Mucosa of descending colon (tissue), 3 donors: Measurements from ENCODE around the gene NOVA2. TPM values are rescaled to one million over a fixed set of nuclear protein-coding genes. Genes with fewer than 3 reads are reported as not detected.
A peak's percentile ranks its signal among the peaks of the same experiment; 100 is the strongest.

Experiments
- ATAC-seq: fragments of 200-7000 bp; cut with Tn5 transposase; one replicate; pipeline ENCODE4 v1.9.1; 2020; ENCODE audit warnings: mild to moderate bottlenecking, moderate library complexity
- DNase-seq, 3 donors: peaks; one replicate each; pipeline ENCODE4 v3.0.0-alpha.2; 2020
- H3K36me3 ChIP-seq: fragments of 200-600 bp; one replicate; pipeline ENCODE4 v1.8.0; 2021; ENCODE audit warnings: low read depth, mild to moderate bottlenecking
- H3K4me1 ChIP-seq: fragments of 200-600 bp; one replicate; pipeline ENCODE4 v1.8.0; 2021; ENCODE audit warnings: low read depth, mild to moderate bottlenecking
- H3K4me3 ChIP-seq: fragments of 200-600 bp; one replicate; pipeline ENCODE4 v1.8.0; 2021; ENCODE audit warnings: mild to moderate bottlenecking
- H3K9me3 ChIP-seq: fragments of 200-600 bp; one replicate; pipeline ENCODE4 v1.8.0; 2021; ENCODE audit warnings: mild to moderate bottlenecking
- intact Hi-C, 2 donors: fragments of 100-400 bp; cut with DNase I in 1 of 2; cut with micrococcal nuclease in 1 of 2; formaldehyde crosslinking; loops; one replicate each; pipeline versions ENCODE4 v1.11.0 to v1.11.1; 2022; cut with DNase I, micrococcal nuclease
- total RNA-seq, 3 donors: library from RNA; stranded (reverse); fragmentation: NEBNext Ultra II Directional in 2 of 3; extraction: Animal tissue kit (Norgen Biotek cat#: 25700) in 2 of 3; gene quantifications; one replicate each; pipeline versions ENCODE4 v1.2.1 to v1.2.4, GENCODE V29; 2021 to 2023
- TF ChIP-seq, protein P1 (sequence below): fragments of 200-600 bp; IDR thresholded peaks from one replicate; pipeline ENCODE4 v1.8.0; 2022; ENCODE audit warnings: antibody characterized with exemption, mild to moderate bottlenecking
- donor health status: DM: no; HTN: no; CAD: no; lungs with moderate emphysema.
- donor health status: DM: no; HTN: no; CAD: no.
- donor health status: DM: no; HTN: yes; CAD: no.

The NOVA2 gene
- total RNA-seq, 3 donors from 2014 or later: 0.55 to 3.0 (median 1.3) TPM

DNA sequence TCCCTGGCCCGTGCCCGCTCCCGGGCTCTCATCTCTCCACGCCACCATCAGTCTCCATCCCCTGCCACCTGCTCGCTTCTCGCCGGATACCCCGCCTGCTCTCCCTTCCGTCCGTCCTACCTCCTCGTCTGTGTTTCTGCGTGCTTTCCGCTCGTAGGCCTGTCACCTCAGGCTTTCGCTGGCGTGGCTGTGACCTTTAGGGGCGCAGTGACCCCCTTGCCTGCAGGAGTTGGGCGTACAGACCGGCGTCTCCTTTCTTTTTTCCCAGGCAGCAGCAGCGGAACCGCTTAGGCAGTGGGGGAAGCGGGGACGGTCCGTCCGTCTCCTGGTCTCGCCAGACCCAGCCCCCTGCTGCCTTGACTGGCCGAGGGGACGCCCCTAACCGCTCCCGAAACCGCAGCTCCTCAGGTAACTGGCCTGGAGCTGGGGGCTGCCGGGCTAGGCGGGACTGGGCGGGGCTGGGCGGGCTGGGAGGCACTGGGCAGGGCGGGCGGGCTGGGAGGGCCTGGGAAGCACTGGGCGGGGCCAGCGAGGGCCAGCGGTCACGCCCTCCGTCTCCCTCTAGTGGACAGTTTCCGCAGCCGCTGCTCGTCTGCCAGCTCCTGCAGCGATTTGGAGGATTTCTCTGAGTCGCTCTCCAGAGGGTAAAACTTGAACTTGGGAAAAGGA lies 42.9 kb upstream of the NOVA2 start:
- intact Hi-C loops: no loop called here
- ATAC-seq (peak; percentile 85), DNase-seq (peak; percentile 84 to 90 (median 88))
- TF ChIP-seq, protein P1, sequence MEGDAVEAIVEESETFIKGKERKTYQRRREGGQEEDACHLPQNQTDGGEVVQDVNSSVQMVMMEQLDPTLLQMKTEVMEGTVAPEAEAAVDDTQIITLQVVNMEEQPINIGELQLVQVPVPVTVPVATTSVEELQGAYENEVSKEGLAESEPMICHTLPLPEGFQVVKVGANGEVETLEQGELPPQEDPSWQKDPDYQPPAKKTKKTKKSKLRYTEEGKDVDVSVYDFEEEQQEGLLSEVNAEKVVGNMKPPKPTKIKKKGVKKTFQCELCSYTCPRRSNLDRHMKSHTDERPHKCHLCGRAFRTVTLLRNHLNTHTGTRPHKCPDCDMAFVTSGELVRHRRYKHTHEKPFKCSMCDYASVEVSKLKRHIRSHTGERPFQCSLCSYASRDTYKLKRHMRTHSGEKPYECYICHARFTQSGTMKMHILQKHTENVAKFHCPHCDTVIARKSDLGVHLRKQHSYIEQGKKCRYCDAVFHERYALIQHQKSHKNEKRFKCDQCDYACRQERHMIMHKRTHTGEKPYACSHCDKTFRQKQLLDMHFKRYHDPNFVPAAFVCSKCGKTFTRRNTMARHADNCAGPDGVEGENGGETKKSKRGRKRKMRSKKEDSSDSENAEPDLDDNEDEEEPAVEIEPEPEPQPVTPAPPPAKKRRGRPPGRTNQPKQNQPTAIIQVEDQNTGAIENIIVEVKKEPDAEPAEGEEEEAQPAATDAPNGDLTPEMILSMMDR: peak; percentile 95
- H3K36me3 ChIP-seq: no peaks in the 10 kb centered on the region
- no peaks in the 10 kb centered on the region for H3K9me3 ChIP-seq
- no peak overlapping the region for H3K4me3 ChIP-seq
- peaks cover 14% of the 10 kb centered on the region for H3K4me1 ChIP-seq

DNA sequence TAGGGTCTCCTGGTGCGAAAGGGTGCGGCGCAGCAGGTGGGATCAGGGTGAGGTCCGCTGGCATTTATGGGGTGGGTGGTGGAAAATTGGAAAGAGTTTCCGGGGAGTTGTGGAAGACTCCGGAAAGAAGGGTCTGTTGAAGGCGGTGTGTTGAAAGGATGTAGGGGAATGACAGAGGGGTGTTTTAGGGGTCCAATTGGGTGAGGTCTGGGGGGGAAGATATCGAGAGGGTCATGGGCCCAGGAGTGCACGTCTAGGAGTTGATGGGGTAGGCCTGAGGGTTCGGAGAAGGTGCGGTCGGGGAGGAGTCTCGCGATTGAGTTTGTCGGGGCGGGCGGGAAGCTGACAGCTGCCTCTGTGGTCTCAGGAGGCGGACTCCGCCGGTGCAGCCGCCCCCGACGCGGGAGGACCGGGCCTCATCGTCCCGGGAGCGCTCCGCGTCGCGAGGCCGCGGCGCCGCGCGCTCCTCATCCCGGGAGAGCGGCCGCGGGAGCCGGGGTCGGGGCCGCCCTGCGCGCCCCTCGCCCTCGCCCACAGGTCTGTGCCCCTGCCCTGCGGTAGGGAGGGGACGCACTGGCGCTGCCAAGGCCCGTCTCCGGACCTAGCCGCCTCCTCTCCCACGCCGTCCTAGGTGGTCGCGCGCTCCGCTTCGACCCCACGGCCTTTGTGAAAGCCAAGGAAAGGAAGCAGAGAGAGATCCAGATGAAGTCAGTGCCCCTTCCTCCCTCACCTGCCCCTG lies 42.2 kb upstream of the NOVA2 start:
- peak; percentile 21 for ATAC-seq
- Histone ChIP-seq H3K36me3 (no peaks in the 10 kb centered on the region), H3K4me1 (peaks cover 14% of the 10 kb centered on the region), H3K9me3 (no peaks in the 10 kb centered on the region), H3K4me3 (no peak overlapping the region)
- TF ChIP-seq, protein P1: no peak
- DNase-seq: peak in 2 of 3 donors; percentile 51 to 65
- intact Hi-C loops: no loop called here

DNA sequence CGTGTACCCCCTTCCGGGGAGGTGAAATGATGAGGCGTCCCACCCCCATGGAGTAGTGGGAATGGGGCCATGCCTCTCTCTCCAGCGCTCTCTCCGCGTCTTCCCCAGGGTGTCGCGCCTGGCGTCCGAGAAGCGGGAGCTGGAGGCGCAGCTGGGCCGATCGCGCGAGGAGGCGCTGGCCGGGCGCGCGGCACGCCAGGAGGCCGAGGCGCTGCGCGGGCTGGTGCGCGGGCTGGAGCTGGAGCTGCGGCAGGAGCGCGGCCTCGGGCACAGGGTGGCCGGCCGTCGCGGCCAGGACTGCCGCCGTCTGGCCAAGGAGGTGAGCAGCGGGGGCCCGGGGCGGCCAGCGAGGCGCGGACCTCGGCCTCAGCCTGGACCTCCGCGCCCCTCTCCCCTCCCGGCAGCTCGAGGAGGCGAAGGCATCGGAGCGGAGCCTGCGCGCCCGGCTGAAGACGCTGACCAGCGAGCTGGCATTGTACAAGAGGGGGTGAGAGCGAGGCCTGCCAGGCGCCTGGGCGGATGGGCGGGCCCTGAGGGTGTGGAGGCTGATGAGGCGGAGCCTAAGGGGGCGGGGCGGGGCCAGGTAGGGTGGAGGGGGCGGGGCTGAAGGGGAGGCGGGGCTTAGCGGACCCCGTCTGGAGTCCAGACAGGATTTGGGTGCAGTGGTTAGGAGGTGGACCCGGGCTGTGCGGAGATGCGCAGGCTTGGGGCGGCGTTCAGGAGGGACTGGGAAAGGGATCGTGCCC lies 41.4 kb upstream of the NOVA2 start:
- H3K4me1 ChIP-seq: peaks cover 14% of the 10 kb centered on the region
- TF ChIP-seq, protein P1: no peak
- H3K9me3 ChIP-seq: no peaks in the 10 kb centered on the region
- ATAC-seq: peak; percentile 92
- intact Hi-C loops: no loop called here
- DNase-seq: peak; percentile 88 to 89 (median 88)
- H3K4me3 ChIP-seq: no peak overlapping the region
- no peaks in the 10 kb centered on the region for H3K36me3 ChIP-seq

DNA sequence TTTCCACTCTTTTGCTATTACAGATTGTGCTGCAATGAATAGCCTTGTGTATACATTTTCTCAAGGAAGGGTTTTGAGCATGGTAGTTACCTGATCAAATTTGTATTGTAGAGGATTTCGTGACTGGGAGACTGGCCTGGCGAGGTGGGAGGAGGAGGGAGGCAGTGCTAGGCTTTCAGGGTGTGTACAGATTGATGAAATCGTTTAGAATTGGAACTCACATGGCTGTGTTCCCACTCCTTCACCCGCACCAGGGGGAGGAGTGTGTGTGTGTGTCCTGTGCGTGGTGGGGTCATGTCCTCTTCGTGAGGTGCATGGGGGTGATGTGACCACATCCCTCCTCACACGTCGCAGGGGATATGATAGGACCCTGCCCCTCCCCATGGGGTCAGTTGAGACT lies 40.9 kb upstream of the NOVA2 start:
- intact Hi-C loops: no loop called here
- H3K36me3 ChIP-seq: no peaks in the 10 kb centered on the region
- DNase-seq (no peak), ATAC-seq (no peak)
- peaks cover 14% of the 10 kb centered on the region for H3K4me1 ChIP-seq
- H3K9me3 ChIP-seq: no peaks in the 10 kb centered on the region
- H3K4me3 ChIP-seq: no peak overlapping the region
- TF ChIP-seq, protein P1: no peak

DNA sequence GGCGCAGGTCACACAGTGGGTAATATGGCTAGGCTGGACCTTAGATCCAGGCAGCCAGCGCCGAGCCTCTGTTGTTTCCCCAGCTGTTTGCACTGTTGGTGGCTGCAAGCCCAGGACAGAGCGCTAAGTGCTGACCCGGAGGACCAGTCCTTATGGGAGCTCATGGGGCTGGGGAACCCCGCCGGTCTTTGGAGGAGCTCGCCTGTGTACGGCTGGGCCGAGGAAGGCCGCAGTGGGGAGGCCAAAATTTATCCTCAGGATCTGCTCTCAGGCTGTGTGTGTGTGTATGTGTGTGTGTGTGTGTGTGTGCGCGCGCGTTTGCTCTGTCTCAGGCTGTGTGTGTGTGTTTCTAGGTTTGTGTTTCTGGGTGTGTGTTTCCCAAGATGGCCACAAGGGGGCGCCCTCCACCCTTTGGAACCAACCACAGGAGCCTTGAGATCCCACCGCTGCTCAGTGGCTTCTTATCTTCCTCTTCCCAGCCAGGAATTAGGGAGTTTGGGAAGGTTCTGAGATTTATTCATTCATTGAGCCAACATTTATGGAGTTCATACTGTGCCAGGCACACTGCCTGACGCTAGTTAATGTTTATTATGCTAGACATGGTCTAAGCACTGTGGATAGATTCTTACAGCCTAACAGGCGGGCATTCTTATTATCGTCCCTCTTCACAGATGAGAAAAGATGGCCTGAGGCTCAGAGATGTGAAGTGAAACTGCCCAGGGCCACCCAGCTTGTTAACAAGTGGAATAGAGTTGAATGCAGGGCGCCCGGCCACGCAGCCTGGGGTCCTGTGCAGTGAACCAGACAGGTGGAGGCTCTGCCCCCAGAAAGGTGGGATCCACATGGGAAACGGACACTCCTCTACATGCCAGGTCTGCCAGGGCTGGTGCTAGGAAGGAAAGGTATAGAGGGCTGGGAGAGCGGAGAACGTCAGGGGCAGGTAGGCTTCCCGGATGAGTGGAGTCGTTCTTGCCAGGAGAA lies 36.2 kb upstream of the NOVA2 start:
- intact Hi-C loops: no loop called here
- Histone ChIP-seq H3K9me3 (no peaks in the 10 kb centered on the region), H3K36me3 (no peaks in the 10 kb centered on the region), H3K4me1 (peaks cover 2% of the 10 kb centered on the region), H3K4me3 (no peak overlapping the region)
- TF ChIP-seq, protein P1: peak; percentile 75
- ATAC-seq (peak; percentile 96), DNase-seq (peak; percentile 59 to 75 (median 74))
